Measurements from ENCODE around the gene DNAJB4.
"Not testable (repeated sequence)": the region's sequence is repeated elsewhere in the genome, so short reads cannot be mapped to it uniquely, and the experiment has no call there.

Gene DNAJB4

DNA sequence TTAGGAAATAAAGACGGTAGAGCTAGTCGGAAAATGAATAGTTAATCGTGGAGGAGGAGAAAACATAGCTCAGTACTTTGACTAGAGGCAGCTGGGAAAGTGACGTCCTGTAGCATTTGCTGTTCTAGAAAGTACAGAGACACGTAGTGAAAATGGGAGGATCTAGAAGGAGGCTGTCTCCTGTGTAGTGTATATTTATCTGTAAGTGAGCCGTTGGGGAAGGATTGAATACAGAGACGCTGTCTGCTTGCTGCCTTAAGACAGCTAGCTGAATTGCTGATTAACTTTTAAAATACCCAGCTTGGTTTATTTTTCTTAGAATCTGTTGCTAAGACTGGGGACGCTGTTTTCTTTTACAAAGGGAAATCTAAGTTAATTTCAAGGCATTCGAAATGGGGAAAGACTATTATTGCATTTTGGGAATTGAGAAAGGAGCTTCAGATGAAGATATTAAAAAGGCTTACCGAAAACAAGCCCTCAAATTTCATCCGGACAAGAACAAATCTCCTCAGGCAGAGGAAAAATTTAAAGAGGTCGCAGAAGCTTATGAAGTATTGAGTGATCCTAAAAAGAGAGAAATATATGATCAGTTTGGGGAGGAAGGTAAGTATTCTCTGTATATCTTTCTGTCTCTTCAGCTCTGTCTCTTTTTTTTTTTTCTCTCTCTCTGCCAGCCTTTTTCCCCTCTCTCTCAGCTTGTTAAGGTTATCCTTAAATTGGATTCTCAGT, at the start of gene DNAJB4:
Gene DNAJB4, plus strand, starts transcription at position 221 of the 729 bp plus-strand sequence. Its CDS starts 172 bp downstream, at position 393.
- DNase-seq (ENCODE audit: low spot score), result peak; percentile 98

DNA sequence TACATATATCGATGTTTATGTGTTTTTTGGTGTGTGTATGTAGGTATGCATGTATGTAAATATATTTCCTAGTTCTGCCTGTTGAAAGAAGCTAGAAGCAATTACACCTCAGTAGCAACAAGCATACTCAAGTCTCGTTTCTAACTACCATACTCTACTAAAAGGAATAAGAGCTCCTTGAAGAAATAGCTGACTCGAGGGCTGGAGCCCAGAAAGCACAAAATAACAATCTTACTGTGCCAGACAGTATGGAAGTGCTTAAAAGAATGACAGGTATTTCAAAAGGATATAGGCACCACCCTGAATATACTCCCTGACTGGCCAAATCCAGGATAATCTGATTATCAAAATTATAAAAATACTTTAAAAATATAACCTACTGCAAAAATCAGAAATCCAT, 49.0 kb upstream of the DNAJB4 start:
- DNase-seq (ENCODE audit: low spot score), result no peak

DNA sequence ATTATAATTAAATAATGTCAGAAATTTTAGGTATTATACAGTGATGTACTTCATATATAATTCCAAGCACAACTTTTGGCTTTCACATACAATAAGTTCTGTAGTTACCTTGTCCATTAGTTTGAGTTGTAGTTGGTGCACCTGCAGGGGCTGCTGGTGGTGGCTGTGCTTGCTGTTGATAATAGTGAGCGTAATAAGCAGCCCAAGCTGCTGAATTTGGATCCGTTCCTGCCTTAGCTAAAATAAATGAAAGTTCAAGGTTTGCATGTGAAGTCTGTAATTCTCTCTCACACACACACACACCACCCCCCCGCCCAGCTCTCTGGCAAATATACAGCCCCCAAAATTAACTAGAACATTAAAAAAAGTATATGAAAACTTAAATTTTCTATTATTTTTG, 48.3 kb upstream of the DNAJB4 start:
- no peak for DNase-seq (ENCODE audit: low spot score)

DNA sequence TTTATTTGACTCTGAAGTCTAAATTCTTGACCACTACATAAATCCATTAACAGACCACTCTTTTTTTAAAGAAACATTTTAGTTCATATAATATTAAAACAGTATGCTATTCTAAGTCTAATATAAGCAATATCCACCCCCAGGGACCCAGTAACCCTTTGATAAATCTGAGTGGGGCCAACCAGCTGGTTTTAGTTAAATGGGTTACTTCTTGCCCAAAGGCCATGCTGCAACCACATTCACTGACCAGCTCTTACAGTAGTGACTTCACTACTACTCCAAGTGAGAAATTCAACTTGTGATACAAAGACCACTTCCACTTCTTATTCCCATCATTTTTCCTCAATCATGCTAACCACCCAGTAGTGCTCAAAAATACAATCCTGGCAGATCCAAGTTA, 46.3 kb upstream of the DNAJB4 start:
- no peak for DNase-seq (ENCODE audit: low spot score)

DNA sequence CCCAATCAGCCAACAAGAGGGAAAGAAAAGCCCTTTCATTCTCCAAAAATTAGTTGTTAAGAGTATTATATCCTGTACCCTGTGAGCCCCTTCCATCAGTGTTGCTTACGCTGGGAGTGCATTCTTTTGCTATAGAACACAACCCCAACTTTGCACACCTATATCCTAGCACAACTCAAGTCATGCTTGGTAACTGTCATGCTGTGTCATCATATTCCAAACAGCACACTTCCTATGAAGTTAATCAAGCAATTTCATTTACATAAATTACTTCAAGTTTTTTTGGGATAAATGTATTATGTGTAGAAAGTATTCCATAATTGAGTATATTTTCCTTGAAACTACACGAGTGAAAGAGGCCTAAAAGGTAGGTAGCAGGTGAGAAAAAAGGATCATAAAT, 45.9 kb upstream of the DNAJB4 start:
- DNase-seq (ENCODE audit: low spot score), result no peak

DNA sequence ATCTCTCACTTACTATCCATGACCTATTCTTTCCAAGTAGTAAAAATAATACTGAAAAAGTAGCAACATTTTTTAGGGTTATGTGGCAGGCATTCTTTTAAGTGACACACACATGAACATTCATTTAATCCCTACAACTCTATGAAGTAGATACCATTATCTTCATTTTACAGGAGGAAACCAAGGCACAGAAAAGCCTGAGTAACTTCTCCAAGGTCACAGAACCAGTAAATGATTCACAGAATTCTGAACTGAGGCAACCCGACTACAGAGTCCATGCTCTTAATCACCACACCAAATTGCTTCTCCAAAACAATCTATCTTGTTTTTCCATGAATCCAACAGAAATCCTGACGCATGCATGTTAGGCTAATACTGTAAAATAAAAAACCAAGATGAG, 43.3 kb upstream of the DNAJB4 start:
- DNase-seq (ENCODE audit: low spot score), result no peak

DNA sequence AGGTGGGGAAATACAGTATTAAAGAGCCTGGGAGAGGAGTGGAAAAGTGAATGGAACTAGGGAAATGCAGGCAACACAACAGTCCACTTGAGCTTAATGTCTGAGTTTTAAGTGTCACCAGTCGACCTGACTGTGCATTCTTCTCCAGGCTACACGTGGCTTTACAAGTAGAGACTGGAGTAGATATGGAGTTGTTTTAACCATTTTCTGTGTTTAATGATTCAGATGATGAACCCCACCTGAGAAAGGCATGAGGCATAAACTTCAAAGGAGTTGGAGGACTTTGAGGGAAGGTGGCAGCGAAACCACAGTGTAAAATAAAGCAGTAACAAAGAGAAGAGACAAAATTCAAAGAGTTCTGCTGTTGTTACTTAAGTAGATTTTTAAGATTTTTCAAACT, 38.4 kb upstream of the DNAJB4 start:
- DNase-seq (ENCODE audit: low spot score), result no peak

DNA sequence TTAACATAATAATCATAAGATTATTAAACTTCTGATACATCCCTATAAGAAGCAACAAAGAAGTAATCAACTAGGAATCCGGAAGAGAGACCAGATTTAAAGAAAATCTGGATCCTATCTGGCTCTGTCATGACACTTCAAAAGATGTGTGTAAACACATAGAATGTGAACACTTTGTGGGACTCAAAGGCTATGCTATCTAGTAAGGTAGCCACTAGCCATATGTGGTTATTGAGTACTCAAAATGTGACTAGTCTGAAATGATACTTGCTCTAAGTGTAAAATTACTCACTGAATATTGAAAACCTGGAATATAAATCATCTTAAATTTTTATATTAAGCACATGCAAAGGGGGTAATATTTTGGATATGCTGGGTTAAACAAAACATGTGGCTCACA, 34.5 kb upstream of the DNAJB4 start:
- no peak for DNase-seq (ENCODE audit: low spot score)

DNA sequence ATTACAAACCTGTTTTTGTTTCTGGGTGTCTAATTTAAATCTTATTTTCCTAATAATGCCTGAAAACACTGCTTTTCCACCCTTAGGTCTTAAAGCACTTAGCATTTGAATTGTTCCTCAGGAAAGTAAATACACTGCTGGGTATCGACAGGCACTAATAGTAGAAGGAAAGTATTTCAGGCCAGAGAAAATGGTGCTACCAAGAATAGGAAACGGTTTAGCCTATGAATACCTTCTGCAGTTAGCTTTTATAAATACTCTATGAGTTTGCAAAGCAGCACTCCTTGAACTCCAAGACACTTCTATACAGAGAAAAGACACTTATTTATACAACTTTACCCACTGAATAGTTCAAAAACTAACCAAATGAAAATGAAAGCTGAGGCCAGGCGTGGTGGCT, 32.7 kb upstream of the DNAJB4 start:
- no peak for DNase-seq (ENCODE audit: low spot score)

DNA sequence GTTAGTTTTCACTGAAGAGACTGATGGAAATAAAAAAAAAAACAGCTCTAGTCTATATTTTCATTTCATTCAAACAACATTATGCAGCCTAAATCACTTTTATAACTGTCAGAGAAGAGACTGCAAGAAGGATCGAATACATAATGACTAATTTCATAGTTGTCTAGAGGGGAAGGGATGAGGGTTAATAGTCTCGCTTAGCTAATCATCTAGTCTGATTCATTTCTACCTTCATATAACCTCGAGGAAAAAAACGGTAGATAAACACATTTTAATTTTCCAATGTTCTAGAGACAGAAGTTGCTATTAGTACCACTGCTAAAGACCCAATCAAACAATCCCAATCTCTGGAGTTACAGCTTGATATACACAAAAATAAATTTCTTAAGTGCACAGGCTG, 29.4 kb upstream of the DNAJB4 start:
- no peak for DNase-seq (ENCODE audit: low spot score)

DNA sequence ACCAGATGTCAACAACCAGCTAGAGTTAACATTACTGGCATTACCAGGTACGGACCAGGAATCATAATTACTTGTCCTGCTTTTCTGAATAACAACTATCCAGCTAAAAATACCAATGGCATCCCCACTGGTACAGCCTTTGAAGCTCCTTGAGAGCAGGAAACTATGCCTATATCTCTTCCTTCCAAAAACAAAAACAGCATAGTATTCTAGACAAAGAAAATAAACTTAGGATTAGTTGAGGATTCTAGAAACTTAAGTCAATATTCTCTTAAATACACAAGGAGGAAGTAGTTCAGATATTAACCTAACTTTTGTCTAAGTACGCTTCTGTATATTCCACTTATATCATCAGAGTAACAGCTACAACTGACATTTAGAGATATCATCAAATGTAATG, 28.8 kb upstream of the DNAJB4 start:
- no peak for DNase-seq (ENCODE audit: low spot score)

DNA sequence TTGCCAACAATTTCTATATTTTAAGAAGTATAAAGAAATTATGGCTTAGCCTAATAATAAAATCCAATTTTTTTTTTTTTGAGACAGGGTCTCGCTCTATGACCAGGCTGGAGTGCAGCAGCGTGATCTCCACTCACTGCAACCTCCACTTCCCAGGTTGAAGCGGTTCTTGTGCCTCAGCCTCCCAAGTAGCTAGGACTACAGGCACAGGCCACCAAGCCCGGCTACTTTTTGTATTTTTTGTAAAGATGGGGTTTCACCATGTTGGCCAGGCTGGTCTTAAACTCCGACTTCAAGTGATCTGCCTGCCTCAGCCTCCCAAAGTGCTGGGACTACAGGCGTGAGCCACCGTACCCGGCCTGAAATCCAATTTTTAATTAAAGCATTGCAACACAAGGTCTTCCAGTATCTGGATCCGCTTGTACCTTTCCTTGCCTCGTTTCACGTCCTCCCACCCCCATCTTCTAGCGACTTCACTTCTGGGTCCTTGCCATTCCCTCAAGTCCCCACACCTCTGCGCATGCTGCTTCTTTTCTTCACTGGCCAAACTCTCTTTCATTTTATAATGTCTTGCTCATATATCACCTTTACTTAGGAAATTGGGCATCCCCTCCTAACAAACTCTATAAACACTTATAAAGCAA, 28.2 kb upstream of the DNAJB4 start:
- no peak for DNase-seq (ENCODE audit: low spot score)

DNA sequence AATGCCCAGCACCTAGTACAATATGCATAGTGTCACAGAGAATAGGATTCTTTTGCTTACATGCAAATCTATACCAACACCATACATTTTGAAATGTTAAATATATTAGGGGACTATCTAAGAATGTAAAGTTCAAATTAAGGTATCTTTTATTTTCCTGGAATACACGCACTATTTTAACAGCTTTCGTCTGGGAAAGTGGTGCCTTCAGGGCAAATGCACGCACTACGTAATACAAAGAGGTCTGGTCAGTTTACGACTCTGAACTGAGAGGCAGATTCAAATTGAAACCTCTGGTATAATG, 26.8 kb upstream of the DNAJB4 start:
- no peak for DNase-seq (ENCODE audit: low spot score)

DNA sequence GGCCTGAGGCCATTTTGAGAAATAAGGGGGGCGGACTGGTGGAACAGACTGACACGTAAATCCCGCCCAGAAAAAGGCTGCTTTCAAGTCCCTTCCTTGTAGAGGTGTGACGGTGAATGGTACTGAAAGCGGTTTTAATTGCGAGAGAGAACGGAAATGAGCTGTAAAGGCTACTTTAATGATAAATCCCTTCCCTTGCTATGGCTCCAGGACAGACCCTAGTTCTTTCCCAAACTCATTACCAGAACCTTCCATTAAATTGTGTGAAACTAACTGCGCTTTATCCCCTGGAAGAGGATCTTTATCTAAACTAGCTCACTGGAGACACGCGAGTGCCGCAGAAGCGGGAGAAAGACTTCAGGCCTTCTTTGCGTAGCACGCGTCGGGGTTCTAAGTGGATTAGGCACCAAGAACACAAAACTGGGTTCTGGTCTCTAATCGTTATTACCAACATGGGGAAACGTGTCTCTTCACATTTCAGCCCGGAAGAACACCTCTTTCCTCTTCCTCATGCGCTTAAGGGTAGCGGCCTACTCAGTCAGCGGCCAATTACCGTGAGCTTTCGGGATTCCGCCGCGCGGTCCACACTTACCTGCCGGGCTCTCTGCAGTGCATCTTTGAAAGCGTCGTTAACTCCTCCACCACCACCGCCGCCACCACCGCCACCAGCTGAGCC, 26.3 kb upstream of the DNAJB4 start:
- DNase-seq (ENCODE audit: low spot score), result peak; percentile 84

DNA sequence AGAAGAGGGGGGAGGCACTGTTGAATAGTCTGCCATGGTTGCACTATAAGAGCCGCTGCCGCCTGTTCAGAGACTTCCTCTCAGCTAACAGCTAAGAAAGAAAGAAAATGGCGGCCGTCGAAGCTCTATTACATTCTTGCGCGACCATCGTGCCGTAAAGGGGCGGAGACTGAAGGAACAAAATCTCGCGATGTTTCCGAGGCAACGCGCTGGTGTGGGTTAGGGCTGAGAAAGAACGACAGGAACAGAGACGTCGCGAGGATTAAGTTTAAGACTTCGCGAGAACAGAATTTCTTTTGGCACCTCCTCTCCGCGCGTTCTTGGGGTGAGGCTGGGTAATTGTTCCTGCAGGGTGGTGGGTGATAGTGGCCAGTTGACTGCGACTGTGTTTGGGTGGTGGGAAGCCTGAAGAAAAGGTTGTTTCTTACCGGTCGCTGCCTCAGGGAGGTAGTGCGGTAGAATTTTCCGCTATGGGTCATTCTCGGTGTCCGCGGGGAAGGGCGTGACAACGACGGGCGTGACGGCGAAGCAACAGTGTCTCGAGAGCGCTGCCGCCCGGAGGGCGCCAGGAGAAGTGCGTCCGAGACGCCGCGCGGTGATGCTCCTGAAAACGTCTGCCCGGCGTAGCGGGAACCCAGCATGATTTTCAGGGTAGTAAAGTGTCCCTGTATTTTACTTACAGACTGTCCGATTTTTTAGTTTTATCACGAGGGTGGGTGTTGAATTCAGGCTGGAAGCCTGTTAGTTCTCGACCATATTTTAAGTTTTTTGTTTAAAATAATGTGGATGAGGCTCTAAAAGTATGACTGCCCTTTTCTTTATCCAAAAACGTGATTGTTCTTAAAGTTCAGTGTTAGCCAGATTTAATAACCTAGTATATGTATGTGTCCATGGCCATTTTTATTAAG, 25.5 kb upstream of the DNAJB4 start, which contains the start of gene FUBP1:
Gene FUBP1, minus strand, starts transcription at position 104 of the 908 bp plus-strand sequence. Its CDS starts 68 bp downstream, at position 36.
- DNase-seq (ENCODE audit: low spot score), result peak; percentile 98

DNA sequence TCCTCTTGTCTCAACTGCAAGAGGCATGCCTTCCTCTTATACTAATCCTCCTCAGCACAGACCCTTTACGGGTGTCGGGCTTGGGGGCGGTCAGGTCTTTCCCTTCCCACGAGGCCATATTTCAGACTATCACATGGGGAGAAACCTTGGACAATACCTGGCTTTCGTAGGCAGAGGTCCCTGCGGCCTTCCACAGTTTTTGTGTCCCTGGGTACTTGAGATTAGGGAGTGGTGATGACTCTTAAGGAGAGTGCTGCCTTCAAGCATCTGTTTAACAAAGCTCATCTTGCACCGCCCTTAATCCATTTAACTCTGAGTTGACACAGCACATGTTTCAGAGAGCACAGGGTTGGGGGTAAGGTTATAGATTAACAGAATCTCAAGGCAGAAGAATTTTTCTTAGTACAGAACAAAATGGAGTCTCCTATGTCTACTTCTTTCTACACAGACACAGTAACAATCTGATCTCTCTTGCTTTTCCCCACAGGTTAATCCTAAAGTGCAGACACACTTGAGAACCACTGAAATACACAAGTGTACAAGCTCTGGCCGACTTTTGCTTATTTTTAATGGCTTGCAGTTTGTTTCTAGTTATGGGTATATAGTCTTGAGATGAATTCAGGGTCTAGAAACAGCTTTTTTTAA, 21.3 kb upstream of the DNAJB4 start:
- DNase-seq (ENCODE audit: low spot score), result not testable (repeated sequence)

DNA sequence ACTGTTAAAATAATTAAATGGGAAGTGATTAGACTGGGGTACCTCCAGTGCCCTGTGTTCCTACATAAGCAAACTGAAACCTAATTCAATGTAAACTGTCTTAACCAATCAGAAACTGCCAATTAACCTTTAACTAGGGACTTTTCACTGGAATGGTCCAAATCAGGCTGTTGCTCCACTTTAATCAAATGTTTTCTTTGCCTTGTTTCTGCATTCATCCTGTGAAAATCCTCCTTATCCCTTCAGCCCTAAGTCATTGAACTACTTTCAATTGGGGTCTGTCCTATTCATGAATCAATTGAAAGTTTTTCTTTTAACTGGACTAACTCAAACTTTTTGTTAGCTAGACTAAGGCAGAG, 20.8 kb upstream of the DNAJB4 start:
- DNase-seq (ENCODE audit: low spot score), result no peak

DNA sequence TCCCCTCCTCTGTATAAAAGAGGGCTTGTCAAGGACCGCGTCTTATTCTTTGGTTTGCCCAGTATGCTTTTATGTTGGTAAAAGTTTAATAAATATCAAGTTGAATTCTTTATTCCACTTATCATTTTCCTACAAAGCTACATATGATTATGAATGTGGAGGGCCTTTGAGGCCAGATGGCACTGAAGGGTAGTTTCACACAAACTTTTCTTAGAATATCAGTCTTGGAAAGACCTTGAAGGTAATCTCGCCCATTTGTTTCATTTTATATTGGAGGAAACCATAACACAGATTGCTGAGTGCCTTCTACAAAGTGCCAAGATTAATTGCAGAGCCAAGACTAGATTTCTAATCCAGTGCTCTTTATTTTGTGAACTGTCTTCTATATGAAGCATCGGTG, 20.1 kb upstream of the DNAJB4 start:
- no peak for DNase-seq (ENCODE audit: low spot score)

DNA sequence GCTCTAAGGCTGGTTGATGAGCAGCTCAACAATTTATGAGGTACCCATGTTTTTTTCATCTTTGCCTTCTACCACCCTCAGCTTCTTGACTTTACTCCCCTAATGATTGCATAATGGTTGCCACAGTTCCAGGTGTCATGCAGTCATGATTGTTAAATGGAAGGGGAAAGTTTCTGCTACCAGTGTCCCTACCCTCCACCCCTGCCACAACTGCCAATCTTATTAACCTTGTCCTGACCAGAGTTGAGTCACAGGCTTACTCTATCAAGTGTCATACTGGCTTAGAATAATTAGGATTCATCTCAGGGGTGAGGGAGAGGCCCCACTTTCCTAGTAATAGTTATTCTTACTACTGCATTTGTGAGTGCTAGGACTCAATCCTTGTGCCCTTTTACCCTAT, 17.9 kb upstream of the DNAJB4 start:
- no peak for DNase-seq (ENCODE audit: low spot score)

DNA sequence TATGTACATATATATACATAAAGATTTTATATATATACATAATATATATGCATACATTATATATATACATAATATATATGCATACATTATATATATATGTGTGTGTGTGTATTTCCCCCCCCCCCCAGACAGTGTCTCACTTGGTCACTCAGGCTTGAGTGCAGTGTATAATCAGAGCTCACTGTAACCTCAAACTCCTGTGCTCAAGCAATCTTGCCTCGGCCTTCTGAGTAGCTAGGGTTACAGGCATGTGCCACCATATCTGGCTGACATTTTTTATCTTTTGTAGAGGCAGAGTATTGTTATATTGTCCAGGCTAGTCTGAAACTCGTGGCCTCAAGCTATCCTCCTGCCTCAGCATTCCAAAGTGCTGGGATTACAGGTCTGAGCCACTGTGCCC, 16.8 kb upstream of the DNAJB4 start:
- no peak for DNase-seq (ENCODE audit: low spot score)

DNA sequence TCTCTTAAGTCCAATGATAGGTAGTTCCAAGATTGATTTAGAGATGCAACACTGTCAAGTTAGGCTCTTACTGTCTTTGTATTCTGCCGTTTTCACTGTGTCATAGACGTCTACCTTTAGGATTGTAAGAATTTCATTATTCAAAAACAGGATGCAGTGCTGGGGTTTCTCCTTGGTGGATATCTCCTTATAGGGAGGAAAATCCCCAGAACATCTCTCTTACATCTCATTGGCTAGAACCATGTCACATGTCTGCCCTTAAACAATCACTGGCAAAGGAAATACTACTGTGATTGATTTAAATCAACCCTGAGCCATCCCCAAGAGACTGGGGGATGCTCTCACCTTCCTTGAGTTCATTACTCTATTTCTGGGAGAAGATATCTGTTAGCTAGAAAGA, 15.0 kb upstream of the DNAJB4 start:
- no peak for DNase-seq (ENCODE audit: low spot score)

DNA sequence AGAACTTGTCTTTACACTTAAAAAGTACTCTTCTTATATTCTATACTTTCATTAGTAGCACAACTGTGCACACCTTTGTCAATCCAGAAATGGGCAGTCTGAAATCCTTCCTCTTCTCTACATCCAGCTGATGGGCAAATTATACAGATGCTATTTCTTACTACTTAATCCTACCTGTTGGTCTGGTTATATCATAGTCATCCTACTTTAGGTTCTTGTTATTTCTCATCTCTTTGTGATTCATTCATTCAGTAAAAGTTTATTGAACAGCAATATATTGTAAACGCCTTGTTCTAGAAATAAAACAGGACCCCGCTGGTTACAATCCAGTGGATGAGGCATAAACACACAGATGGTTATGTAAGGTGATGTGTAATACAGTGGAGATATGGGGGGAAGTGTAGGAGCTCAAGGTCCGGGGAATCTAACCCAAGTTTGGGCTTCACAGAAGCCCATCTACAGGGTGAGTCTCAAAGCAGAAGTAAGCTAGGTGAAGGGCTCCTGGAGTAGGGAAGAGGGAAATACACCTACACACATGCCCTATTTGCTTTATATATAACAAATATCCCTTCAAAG, 14.0 kb upstream of the DNAJB4 start:
- DNase-seq (ENCODE audit: low spot score), result no peak
